ENCODE results near the gene CACNG1. TPM values are rescaled to one million over a fixed set of nuclear protein-coding genes. Genes with fewer than 3 reads are reported as not detected.

CACNG1 gene
- total RNA-seq, 1 experiment from 2014 or later = not detected

DNA sequence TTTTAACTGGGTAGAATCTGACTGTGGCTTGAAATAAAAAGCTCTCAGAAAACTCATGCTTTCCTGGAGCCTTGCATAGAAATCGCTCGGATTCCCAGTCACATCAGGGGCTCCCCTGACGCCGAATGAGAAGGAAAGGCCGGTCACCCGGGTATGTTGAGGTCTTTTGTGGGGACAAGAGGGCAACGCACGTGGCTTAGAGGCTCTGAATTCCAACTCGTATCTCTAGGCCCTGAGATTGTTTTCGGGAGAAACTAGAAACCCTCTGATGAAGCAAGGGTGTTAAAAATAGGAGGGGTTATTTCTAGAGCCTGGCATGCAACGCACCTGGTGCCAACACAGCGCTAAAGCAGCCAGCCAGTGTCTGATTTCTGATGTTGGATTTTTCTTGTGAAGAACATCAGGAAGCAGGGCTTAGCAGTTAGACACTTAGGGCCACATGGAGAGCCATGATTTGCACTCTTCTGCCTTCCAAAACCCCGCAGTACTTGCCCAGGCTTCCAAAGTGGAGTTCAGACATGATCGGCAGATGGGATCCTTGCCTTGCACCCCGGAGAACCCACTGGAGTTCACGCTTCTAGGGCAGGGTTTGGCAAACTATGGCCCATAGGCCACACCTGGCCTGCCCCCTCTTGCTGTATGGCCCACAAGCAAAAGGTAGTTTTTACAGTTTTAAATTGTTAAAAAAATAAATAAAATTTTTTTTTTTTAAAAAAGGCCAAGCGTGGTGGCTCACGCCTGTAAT, 12.6 kb downstream of the CACNG1 start:
- CTCF ChIA-PET = no interaction called here

GRCh38 chr17:67058036-67058435, 13.7 kb downstream of the CACNG1 start:
- Mint-ChIP-seq H3K9me3 (ENCODE audit: unreplicated experiment) (peaks cover 2% of the 10 kb centered on the region), H3K4me3 (ENCODE audit: unreplicated experiment) (no peak overlapping the region), H3K36me3 (ENCODE audit: insufficient read depth, unreplicated experiment) (peaks cover 4% of the 10 kb centered on the region), H3K27me3 (ENCODE audit: insufficient read depth, unreplicated experiment) (no peaks in the 10 kb centered on the region), H3K27ac (ENCODE audit: low read depth, unreplicated experiment) (no peak overlapping the region), H3K4me1 (ENCODE audit: insufficient read depth, unreplicated experiment) (no peaks in the 10 kb centered on the region)
- CTCF ChIA-PET = no interaction called here
- POLR2A ChIA-PET = no interaction called here
- intact Hi-C loops (cut with micrococcal nuclease) = no loop called here
- no peak for DNase-seq (ENCODE audit: unreplicated experiment)
- no peak for TF ChIP-seq CTCF (IDR thresholded peaks at IDR 0.05; ENCODE audit: unreplicated experiment)
- BruUV-seq (replicated peaks) = no TSS peak

More for the DNA sequence above, 12.6 kb downstream of the CACNG1 start:
- POLR2A ChIA-PET = no interaction called here
- BruUV-seq (replicated peaks) = no TSS peak
- intact Hi-C loops (cut with micrococcal nuclease) = no loop called here
- H3K27ac Mint-ChIP-seq (ENCODE audit: low read depth, unreplicated experiment) = no peak overlapping the region
- H3K4me1 Mint-ChIP-seq (ENCODE audit: insufficient read depth, unreplicated experiment) = no peaks in the 10 kb centered on the region
- no peaks in the 10 kb centered on the region for H3K9me3 Mint-ChIP-seq (ENCODE audit: unreplicated experiment)
- no peaks in the 10 kb centered on the region for H3K36me3 Mint-ChIP-seq (ENCODE audit: insufficient read depth, unreplicated experiment)
- no peak overlapping the region for H3K4me3 Mint-ChIP-seq (ENCODE audit: unreplicated experiment)
- DNase-seq (ENCODE audit: unreplicated experiment) = no peak
- H3K27me3 Mint-ChIP-seq (ENCODE audit: insufficient read depth, unreplicated experiment) = no peaks in the 10 kb centered on the region
- TF ChIP-seq CTCF (IDR thresholded peaks at IDR 0.05; ENCODE audit: unreplicated experiment) = no peak

- no peak for DNase-seq (ENCODE audit: unreplicated experiment)
- POLR2A ChIA-PET = no interaction called here
- no peak overlapping the region for H3K4me3 Mint-ChIP-seq (ENCODE audit: unreplicated experiment)
- peaks cover 4% of the 10 kb centered on the region for H3K36me3 Mint-ChIP-seq (ENCODE audit: insufficient read depth, unreplicated experiment)
- no peak overlapping the region for H3K27ac Mint-ChIP-seq (ENCODE audit: low read depth, unreplicated experiment)
- H3K9me3 Mint-ChIP-seq (ENCODE audit: unreplicated experiment) = peaks cover 5% of the 10 kb centered on the region
- no peaks in the 10 kb centered on the region for H3K4me1 Mint-ChIP-seq (ENCODE audit: insufficient read depth, unreplicated experiment)
- CTCF ChIA-PET = no interaction called here
- H3K27me3 Mint-ChIP-seq (ENCODE audit: insufficient read depth, unreplicated experiment) = no peaks in the 10 kb centered on the region
- TF ChIP-seq CTCF (IDR thresholded peaks at IDR 0.05; ENCODE audit: unreplicated experiment) = no peak
- intact Hi-C loops (cut with micrococcal nuclease) = no loop called here
- no TSS peak for BruUV-seq (replicated peaks)
Measured at GRCh38 chr17:67059372-67059771, 15.0 kb downstream of the CACNG1 start.

GRCh38 chr17:67063141-67063540, 18.8 kb downstream of the CACNG1 start:
- Mint-ChIP-seq H3K27me3 (ENCODE audit: insufficient read depth, unreplicated experiment) (no peaks in the 10 kb centered on the region), H3K4me3 (ENCODE audit: unreplicated experiment) (no peak overlapping the region), H3K9me3 (ENCODE audit: unreplicated experiment) (peaks cover 5% of the 10 kb centered on the region), H3K4me1 (ENCODE audit: insufficient read depth, unreplicated experiment) (no peaks in the 10 kb centered on the region), H3K27ac (ENCODE audit: low read depth, unreplicated experiment) (no peak overlapping the region), H3K36me3 (ENCODE audit: insufficient read depth, unreplicated experiment) (peaks cover 19% of the 10 kb centered on the region)
- TF ChIP-seq CTCF (IDR thresholded peaks at IDR 0.05; ENCODE audit: unreplicated experiment) = no peak
- no TSS peak for BruUV-seq (replicated peaks)
- DNase-seq (ENCODE audit: unreplicated experiment) = no peak
- ChIA-PET CTCF (interaction anchor here (0.6 kb wide), 1 partner anchor 132 kb away, joined by 3 read pairs; no protein-coding TSS in a partner anchor), POLR2A (no interaction called here)
- intact Hi-C loops (cut with micrococcal nuclease) = no loop called here

All from MCF 10A (cell line).